Suprapubic skin (tissue), 4 donors: ENCODE measurements around the gene AZU1. TPM values are rescaled to one million over a fixed set of nuclear protein-coding genes. Genes with fewer than 3 reads are reported as not detected.

Source experiments
- DNase-seq, 2 donors: peaks; one replicate each; pipeline ENCODE4 v3.0.0-alpha.2; 2019; ENCODE audit warnings: low spot score in 2 of 2
- H3K27ac ChIP-seq: fragments of 200-600 bp; sonication (generic); one replicate; pipeline ENCODE4 v1.5.1; 2019
- H3K27me3 ChIP-seq: fragments of 200-600 bp; sonication (generic); one replicate; pipeline ENCODE4 v1.5.1; 2019
- H3K36me3 ChIP-seq: fragments of 200-600 bp; sonication (generic); one replicate; pipeline ENCODE4 v1.5.1; 2019
- H3K4me1 ChIP-seq: fragments of 200-600 bp; sonication (generic); one replicate; pipeline ENCODE4 v1.5.1; 2019
- H3K4me3 ChIP-seq: fragments of 200-600 bp; sonication (generic); one replicate; pipeline ENCODE4 v1.5.1; 2019; ENCODE audit warnings: mild to moderate bottlenecking
- H3K9me3 ChIP-seq: fragments of 200-600 bp; sonication (generic); one replicate; pipeline ENCODE4 v1.5.1; 2019
- EP300 ChIP-seq: sonication (generic); formaldehyde crosslinking; IDR thresholded peaks from one replicate; pipeline ENCODE4 v1.6.1; 2017; ENCODE audit warnings: antibody characterized with exemption
- POLR2A ChIP-seq, 2 donors: fragments of 450-650 bp; IDR thresholded peaks; one replicate each; pipeline ENCODE4 v1.6.1; 2017; ENCODE audit warnings: antibody characterized with exemption in 2 of 2, mild to moderate bottlenecking in 2 of 2, moderate library complexity in 2 of 2
- POLR2AphosphoS5 ChIP-seq, 3 donors: sonication (generic); formaldehyde crosslinking; IDR thresholded peaks; one replicate each; pipeline ENCODE4 v1.6.1; 2017; ENCODE audit warnings: antibody characterized with exemption in 3 of 3
- WGBS: methylation state at CpG from one replicate; pipeline ENCODE4 v1.1.5; 2018; 5-methylcytosine and 5-hydroxymethylcytosine counted together
- total RNA-seq, 4 donors: library from RNA; depleted of rRNA; stranded (reverse); fragments of >200 nt; gene quantifications; one replicate each; pipeline ENCODE4 v1.1.0, GENCODE V29; 2016
- TF ChIP-seq, protein P1 (sequence below), 2 donors: fragments of 200-600 bp in 1 of 2; fragments of 450-650 bp in 1 of 2; sonication (generic) in 1 of 2; IDR thresholded peaks; one replicate each; pipeline ENCODE4 v1.5.1; 2016 to 2019; ENCODE audit warnings: antibody characterized with exemption in 2 of 2, mild to moderate bottlenecking in 1 of 2, moderate library complexity in 1 of 2

The AZU1 gene
- total RNA-seq, 4 donors from 2014 or later = 0.79 TPM; not detected in 3

DNA sequence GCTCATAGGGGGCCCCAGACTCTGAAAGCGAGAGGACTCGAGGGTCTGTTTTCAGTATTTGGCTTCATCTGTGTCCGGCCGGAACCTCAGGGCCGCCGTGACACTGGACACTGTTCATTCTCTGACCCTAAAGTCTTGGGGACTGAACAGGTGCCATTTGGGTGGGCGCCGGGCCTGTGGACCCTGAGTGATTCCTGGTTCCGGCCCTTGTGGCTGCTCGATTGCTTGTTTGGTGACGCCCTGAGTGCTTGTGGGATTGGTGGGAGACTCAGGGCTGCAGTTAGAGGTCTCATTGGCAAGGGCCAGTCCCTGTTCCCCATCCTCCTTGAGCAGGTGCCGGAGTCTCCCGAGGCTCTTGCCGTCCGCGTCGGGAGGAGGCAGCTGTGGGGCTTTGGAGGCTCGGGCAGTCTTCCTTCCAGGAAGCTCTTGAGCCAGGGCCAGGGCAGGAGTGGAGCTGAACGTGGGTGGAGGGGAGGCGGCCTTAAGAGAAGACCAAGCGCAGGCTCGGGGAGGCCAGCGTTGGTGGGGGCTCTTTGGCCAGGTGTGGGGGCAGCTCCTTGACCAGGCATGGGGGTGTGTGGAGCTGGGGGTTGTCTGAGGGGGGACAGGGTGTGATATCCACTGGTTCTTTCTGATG is 25.7 kb upstream of the AZU1 start:
- DNase-seq = no peak
- Histone ChIP-seq H3K4me1 (peaks cover 52% of the 10 kb centered on the region), H3K27ac (peak overlapping the region; percentile 100), H3K27me3 (no peaks in the 10 kb centered on the region), H3K36me3 (peaks cover 38% of the 10 kb centered on the region), H3K9me3 (no peaks in the 10 kb centered on the region), H3K4me3 (peak overlapping the region; percentile 69)
- TF ChIP-seq POLR2A (IDR thresholded peaks at IDR 0.05) = no peak
- TF ChIP-seq EP300 = no peak
- no peak for TF ChIP-seq POLR2AphosphoS5 (IDR thresholded peaks at IDR 0.05)
- TF ChIP-seq, protein P1, sequence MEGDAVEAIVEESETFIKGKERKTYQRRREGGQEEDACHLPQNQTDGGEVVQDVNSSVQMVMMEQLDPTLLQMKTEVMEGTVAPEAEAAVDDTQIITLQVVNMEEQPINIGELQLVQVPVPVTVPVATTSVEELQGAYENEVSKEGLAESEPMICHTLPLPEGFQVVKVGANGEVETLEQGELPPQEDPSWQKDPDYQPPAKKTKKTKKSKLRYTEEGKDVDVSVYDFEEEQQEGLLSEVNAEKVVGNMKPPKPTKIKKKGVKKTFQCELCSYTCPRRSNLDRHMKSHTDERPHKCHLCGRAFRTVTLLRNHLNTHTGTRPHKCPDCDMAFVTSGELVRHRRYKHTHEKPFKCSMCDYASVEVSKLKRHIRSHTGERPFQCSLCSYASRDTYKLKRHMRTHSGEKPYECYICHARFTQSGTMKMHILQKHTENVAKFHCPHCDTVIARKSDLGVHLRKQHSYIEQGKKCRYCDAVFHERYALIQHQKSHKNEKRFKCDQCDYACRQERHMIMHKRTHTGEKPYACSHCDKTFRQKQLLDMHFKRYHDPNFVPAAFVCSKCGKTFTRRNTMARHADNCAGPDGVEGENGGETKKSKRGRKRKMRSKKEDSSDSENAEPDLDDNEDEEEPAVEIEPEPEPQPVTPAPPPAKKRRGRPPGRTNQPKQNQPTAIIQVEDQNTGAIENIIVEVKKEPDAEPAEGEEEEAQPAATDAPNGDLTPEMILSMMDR (IDR thresholded peaks at IDR 0.05) = no peak
- WGBS = 35% methylated on average over 13 of the region's 23 CpGs

DNA sequence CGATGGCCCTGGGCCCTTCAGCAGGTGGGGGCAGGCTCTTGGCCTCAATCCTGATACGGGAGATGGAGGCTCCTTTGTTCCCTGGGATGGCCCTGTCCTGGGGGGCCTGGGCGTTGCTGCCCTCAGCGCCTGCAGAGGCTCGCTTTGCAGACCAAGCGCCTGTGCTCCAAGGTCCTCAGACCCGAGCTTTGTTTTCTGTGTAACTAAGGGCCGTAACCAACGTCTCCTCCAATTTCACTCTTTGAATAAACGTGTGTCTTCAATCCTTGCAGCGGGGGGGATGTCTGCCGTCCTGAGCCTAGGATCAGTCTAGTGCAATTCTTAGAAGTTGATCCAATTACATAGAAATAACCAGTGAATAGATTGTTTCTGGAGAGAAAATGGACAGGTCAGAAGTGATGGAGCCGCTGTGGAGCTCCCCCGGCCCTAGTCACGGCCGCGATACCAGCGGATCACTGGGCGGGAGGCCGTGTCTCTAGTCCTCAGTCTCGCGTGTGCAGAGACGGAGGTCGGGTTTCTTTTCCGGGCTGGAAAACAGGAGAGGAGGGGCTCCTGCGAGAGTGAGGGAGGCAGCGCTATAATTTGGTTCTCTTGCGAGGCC is 25.0 kb upstream of the AZU1 start:
- no peaks in the 10 kb centered on the region for H3K9me3 ChIP-seq
- H3K36me3 ChIP-seq = peaks cover 45% of the 10 kb centered on the region
- H3K4me1 ChIP-seq = peaks cover 52% of the 10 kb centered on the region
- no peak for DNase-seq
- WGBS = 65% methylated on average over 28 of the region's 28 CpGs
- TF ChIP-seq, protein P1 (IDR thresholded peaks at IDR 0.05) = no peak
- no peak for TF ChIP-seq EP300
- no peak for TF ChIP-seq POLR2AphosphoS5 (IDR thresholded peaks at IDR 0.05)
- TF ChIP-seq POLR2A (IDR thresholded peaks at IDR 0.05) = no peak
- no peaks in the 10 kb centered on the region for H3K27me3 ChIP-seq
- peak overlapping the region; percentile 100 for H3K27ac ChIP-seq
- peak overlapping the region; percentile 69 for H3K4me3 ChIP-seq

DNA sequence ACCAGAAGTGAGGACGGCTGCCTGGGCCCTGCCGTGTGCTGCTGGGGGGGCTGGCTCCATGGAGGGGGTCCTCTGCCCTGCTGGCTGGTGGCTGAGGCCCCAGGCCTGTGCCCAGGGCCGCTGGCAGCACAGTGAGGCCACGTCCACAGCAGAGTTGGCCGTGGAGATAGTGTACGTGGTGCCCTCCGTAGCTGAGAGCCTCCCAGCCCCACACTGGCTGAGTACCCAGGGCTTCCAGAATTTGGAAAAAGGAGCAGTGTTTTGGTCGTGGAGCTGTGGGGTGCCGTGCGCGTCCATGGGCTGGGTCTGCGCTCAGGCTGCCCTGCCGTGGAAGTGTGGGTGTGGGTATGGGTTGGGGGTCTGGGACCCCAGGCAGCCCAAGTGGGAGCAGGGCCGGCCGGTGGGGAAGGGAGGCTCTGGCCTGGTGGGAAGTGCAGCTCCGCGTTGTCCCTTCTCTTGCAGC is 24.5 kb upstream of the AZU1 start:
- peak overlapping the region; percentile 69 for H3K4me3 ChIP-seq
- H3K9me3 ChIP-seq = no peaks in the 10 kb centered on the region
- H3K27ac ChIP-seq = no peak overlapping the region
- TF ChIP-seq POLR2A (IDR thresholded peaks at IDR 0.05) = no peak
- no peak for TF ChIP-seq EP300
- no peak for TF ChIP-seq POLR2AphosphoS5 (IDR thresholded peaks at IDR 0.05)
- TF ChIP-seq, protein P1 (IDR thresholded peaks at IDR 0.05) = no peak
- WGBS = 78% methylated on average over 7 of the region's 17 CpGs
- H3K36me3 ChIP-seq = peaks cover 50% of the 10 kb centered on the region
- no peaks in the 10 kb centered on the region for H3K27me3 ChIP-seq
- peaks cover 52% of the 10 kb centered on the region for H3K4me1 ChIP-seq
- DNase-seq = no peak

DNA sequence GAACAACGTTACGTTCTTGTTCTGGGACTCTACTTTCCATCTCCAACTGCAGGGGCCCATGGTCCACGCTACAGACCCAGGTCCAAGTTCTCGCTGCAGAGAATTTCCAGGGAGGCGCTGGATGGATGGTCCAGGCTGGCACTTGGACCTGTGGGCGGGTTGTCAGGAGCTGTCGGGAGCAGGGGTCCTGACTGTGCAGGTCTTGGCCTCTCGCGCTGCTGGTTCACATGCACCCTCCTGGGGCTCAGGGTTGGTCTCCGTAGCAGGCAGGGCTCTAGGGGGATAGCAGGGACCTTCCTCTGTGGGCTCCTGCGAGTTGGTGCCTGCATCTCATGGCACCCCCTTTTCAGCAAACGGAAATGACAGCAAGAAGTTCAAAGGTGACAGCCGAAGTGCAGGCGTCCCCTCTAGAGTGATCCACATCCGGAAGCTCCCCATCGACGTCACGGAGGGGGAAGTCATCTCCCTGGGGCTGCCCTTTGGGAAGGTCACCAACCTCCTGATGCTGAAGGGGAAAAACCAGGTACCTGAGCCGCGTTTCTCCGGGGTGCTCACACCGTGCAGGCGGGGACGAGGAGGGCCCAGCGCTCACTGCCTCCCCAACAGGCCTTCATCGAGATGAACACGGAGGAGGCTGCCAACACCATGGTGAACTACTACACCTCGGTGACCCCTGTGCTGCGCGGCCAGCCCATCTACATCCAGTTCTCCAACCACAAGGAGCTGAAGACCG is 23.8 kb upstream of the AZU1 start:
- no peak for TF ChIP-seq POLR2AphosphoS5 (IDR thresholded peaks at IDR 0.05)
- TF ChIP-seq, protein P1 (IDR thresholded peaks at IDR 0.05) = no peak
- no peak for TF ChIP-seq EP300
- no peak for TF ChIP-seq POLR2A (IDR thresholded peaks at IDR 0.05)
- H3K4me1 ChIP-seq = peaks cover 47% of the 10 kb centered on the region
- WGBS = 91% methylated on average over 21 of the region's 31 CpGs
- no peak overlapping the region for H3K4me3 ChIP-seq
- no peak overlapping the region for H3K27ac ChIP-seq
- H3K9me3 ChIP-seq = no peaks in the 10 kb centered on the region
- H3K36me3 ChIP-seq = peaks cover 57% of the 10 kb centered on the region
- DNase-seq = no peak
- H3K27me3 ChIP-seq = no peaks in the 10 kb centered on the region
